K562 (cell line): ENCODE data around the gene PFKP. TPM values are rescaled to one million over a fixed set of nuclear protein-coding genes. Genes with fewer than 3 reads are reported as not detected.
A peak's percentile ranks its signal among the peaks of the same experiment; 100 is the strongest.

Experiments used
- ATAC-seq: fragments of 200-7000 bp; cut with Tn5 transposase; 3 replicates; pipeline ENCODE4 v1.9.1; 2020; ENCODE audit warnings: moderate library complexity
- BruUV-seq: library from RNA; stranded (reverse); fragments of 400-500 nt; replicated peaks from 2 replicates; lab custom pipeline; 2021; lab: Mats Ljungman, UMichigan
- CTCF ChIA-PET: fragments of 300-600 bp; formaldehyde crosslinking; extraction: SDS; loops from one replicate; lab custom pipeline; 2021; ENCODE audit warnings: low intra/inter-chr PET ratio; lab: Yijun Ruan, JAX
- POLR2A ChIA-PET: fragments of 300-600, 350-650 bp; sonication (Branson Sonifier 250); formaldehyde crosslinking; extraction: SDS; loops from one replicate; lab custom pipeline; 2021; ENCODE audit warnings: antibody characterized with exemption, inconsistent platforms; lab: Yijun Ruan, JAX
- DNase-seq, 4 experiments: peaks; one replicate each; pipeline versions ENCODE4 v3.0.0 to v3.0.0-alpha.2; 2011 to 2018; ENCODE audit warnings: low spot score in 3 of 4, mixed read lengths in 3 of 4; ENCODE audit errors: extremely low read depth in 1 of 4
- FAIRE-seq: peaks from 2 replicates; lab custom pipeline; 2011; peaks lifted over from hg19 to GRCh38; lab: Jason Lieb, UNC
- H2AFZ ChIP-seq: 2 replicates; pipeline ENCODE4 v1.6.0; 2011; ENCODE audit warnings: low read depth, low read length, control low read depth, inconsistent platforms
- H3K27ac ChIP-seq: fragments of 200-600 bp; 3 replicates; pipeline ENCODE4 v1.8.0; 2011; ENCODE audit warnings: low read depth, mild to moderate bottlenecking, control low read depth, inconsistent platforms, low read length, moderate library complexity, mixed read lengths; ENCODE audit errors: extremely low read depth
- H3K27me3 ChIP-seq, 2 experiments: fragments of 300-600 bp in 1 of 2; 2 replicates in 1 of 2; 3 replicates in 1 of 2; pipeline versions ENCODE4 v1.6.0 to v1.8.0; 2011; ENCODE audit warnings: inconsistent platforms in 2 of 2, low read length in 2 of 2, mild to moderate bottlenecking in 1 of 2, mixed read lengths in 1 of 2, moderate library complexity in 1 of 2; ENCODE audit not compliant: control insufficient read depth in 2 of 2, insufficient read depth in 2 of 2
- H3K36me3 ChIP-seq: fragments of 300-600 bp; 3 replicates; pipeline ENCODE4 v1.8.0; 2011; ENCODE audit warnings: mild to moderate bottlenecking, low read length, inconsistent platforms; ENCODE audit not compliant: control insufficient read depth, insufficient read depth
- H3K4me1 ChIP-seq, 2 experiments: fragments of 200-600 bp in 1 of 2; replicated peaks in 1 of 2; 2 replicates in 1 of 2; 3 replicates in 1 of 2; pipeline versions ENCODE4 v1.5.1 to v1.8.0; 2011; ENCODE audit warnings: inconsistent platforms in 2 of 2, low read length in 2 of 2, mild to moderate bottlenecking in 1 of 2, mixed read lengths in 1 of 2, moderate library complexity in 1 of 2; ENCODE audit not compliant: control insufficient read depth in 2 of 2, insufficient read depth in 2 of 2
- H3K4me2 ChIP-seq: 2 replicates; pipeline ENCODE4 v1.6.1; 2011; ENCODE audit warnings: low read length, control low read depth, inconsistent platforms, mixed read lengths; ENCODE audit not compliant: insufficient read depth
- H3K4me3 ChIP-seq: fragments of 200-600 bp; sonication (generic), shearing (Covaris generic); 2 replicates; pipeline ENCODE4 v1.5.1; 2016; ENCODE audit warnings: control low read depth, inconsistent platforms
- H3K79me2 ChIP-seq: fragments of 200-600 bp; 3 replicates; pipeline ENCODE4 v1.8.0; 2011; ENCODE audit warnings: low read length, inconsistent platforms; ENCODE audit not compliant: control insufficient read depth, insufficient read depth
- H3K9ac ChIP-seq, 2 experiments: 2 replicates each; pipeline versions ENCODE4 v1.6.0 to v1.6.1; 2011; ENCODE audit warnings: low read depth in 2 of 2, low read length in 2 of 2, control low read depth in 1 of 2, inconsistent platforms in 1 of 2, mild to moderate bottlenecking in 1 of 2, mixed read lengths in 1 of 2; ENCODE audit not compliant: insufficient read depth in 1 of 2
- H3K9me1 ChIP-seq: one replicate; pipeline ENCODE4 v1.6.0; 2011; ENCODE audit warnings: inconsistent platforms, mild to moderate bottlenecking, low read length, moderate library complexity; ENCODE audit not compliant: control insufficient read depth, insufficient read depth
- H3K9me3 ChIP-seq: replicated peaks from 2 replicates; pipeline ENCODE4 v1.5.1; 2011; ENCODE audit warnings: low read depth, low read length, inconsistent platforms; ENCODE audit not compliant: control insufficient read depth, insufficient read depth
- H4K20me1 ChIP-seq: replicated peaks from 2 replicates; pipeline ENCODE4 v1.6.1; 2011; ENCODE audit warnings: low read length, inconsistent platforms, mixed read lengths; ENCODE audit not compliant: control insufficient read depth, insufficient read depth
- DLX4 ChIP-seq: fragments of 250-450 bp; sonication (Bioruptor Pico); IDR thresholded peaks from 2 replicates; pipeline ENCODE4 v1.6.1; 2021; ENCODE audit warnings: mild to moderate bottlenecking
- KDM4B ChIP-seq, 2 experiments: fragments of 450-650 bp in 1 of 2; sonication (generic) in 1 of 2; IDR thresholded peaks; 2 replicates each; pipeline ENCODE4 v1.6.1; 2016 to 2017; ENCODE audit warnings: borderline replicate concordance in 2 of 2, antibody characterized with exemption in 1 of 2, low read depth in 1 of 2, mild to moderate bottlenecking in 1 of 2
- NKRF ChIP-seq: fragments of 450-650 bp; IDR thresholded peaks from 2 replicates; pipeline ENCODE4 v1.6.1; 2016; ENCODE audit warnings: borderline replicate concordance
- PCBP1 ChIP-seq: fragments of 200-400 bp; formaldehyde crosslinking; IDR thresholded peaks from 2 replicates; pipeline ENCODE4 v1.6.1; 2018; ENCODE audit warnings: mild to moderate bottlenecking, low read depth, low read length; ENCODE audit not compliant: poor library complexity, severe bottlenecking
- PHB2 ChIP-seq: fragments of 450-650 bp; IDR thresholded peaks from 2 replicates; pipeline ENCODE4 v1.6.1; 2017; ENCODE audit warnings: low read depth
- PKNOX1 ChIP-seq: fragments of 450-650 bp; IDR thresholded peaks from 2 replicates; pipeline ENCODE4 v1.6.1; 2016
- POLR2G ChIP-seq: fragments of 200-400 bp; formaldehyde crosslinking; IDR thresholded peaks from 2 replicates; pipeline ENCODE4 v1.6.1; 2017; ENCODE audit warnings: low read depth, mild to moderate bottlenecking, antibody characterized with exemption, low read length, moderate library complexity
- RBM22 ChIP-seq: fragments of 200-400 bp; formaldehyde crosslinking; IDR thresholded peaks from 2 replicates; pipeline ENCODE4 v1.6.1; 2018; ENCODE audit warnings: low read length, low read depth; ENCODE audit not compliant: poor library complexity, severe bottlenecking
- SP2 ChIP-seq: IDR thresholded peaks from 2 replicates; pipeline ENCODE4 v1.6.1; 2011; ENCODE audit warnings: mild to moderate bottlenecking, low read depth, low read length, moderate library complexity; ENCODE audit not compliant: poor library complexity, severe bottlenecking; ENCODE audit errors: extremely low read depth
- TGIF2 ChIP-seq: sonication (generic); formaldehyde crosslinking; IDR thresholded peaks from 2 replicates; pipeline ENCODE4 v1.8.1; 2022; ENCODE audit warnings: mild to moderate bottlenecking, missing genetic modification reagents, moderate library complexity
- THRA ChIP-seq: fragments of 450-650 bp; IDR thresholded peaks from 2 replicates; pipeline ENCODE4 v1.6.1; 2017; ENCODE audit warnings: mild to moderate bottlenecking, moderate library complexity
- WGBS: fragments of 100-300 bp; shearing (Covaris generic); methylation state at CpG from one replicate; pipeline ENCODE4 v1.1.6; 2016; ENCODE audit warnings: low coverage, mixed read lengths; ENCODE audit not compliant: insufficient coverage; ENCODE audit errors: missing lambda C conversion rate; 5-methylcytosine and 5-hydroxymethylcytosine counted together
- in situ Hi-C: fragments of 300-500 bp; cut with MboI; formaldehyde crosslinking; loops from 4 replicates; pipeline ENCODE4 v1.15.0; 2018; ENCODE audit warnings: inconsistent platforms, mixed read lengths
- intact Hi-C: fragments of 100-400 bp; cut with micrococcal nuclease; formaldehyde crosslinking; loops from 2 replicates; pipeline ENCODE4 v1.14.2; 2022
- polyA plus RNA-seq, 8 experiments: library from polyadenylated mRNA; depleted of rRNA in 4 of 8; stranded (reverse) in 5 of 8; unstranded in 3 of 8; fragments of >200 nt; fragmentation: Nextera tagmentation in 2 of 8; fragmentation: Illumina TruSeq in 1 of 8; extraction: Ambion mirVana in 2 of 8; extraction: Trizol in 1 of 8; gene quantifications; 2 replicates each; pipeline versions ENCODE4 v1.2.1 to v1.2.3, GENCODE V29; 2011 to 2014; ENCODE audit warnings: inconsistent platforms in 1 of 8, missing spikeins in 1 of 8
- total RNA-seq, 7 experiments: library from RNA; depleted of rRNA in 6 of 7; stranded (reverse); fragments of >200 nt in 6 of 7; fragmentation: Illumina TruSeq in 2 of 7; extraction: Trizol in 2 of 7; gene quantifications; 2 replicates each; pipeline versions ENCODE4 v1.2.1 to v1.2.3, GENCODE V29; 2011 to 2021; ENCODE audit warnings: low replicate concordance in 1 of 7

The PFKP gene
- total and polyA plus RNA-seq, 9 of the 15 experiments (the other 6 are each of a cell fraction or from before 2014, with no cell fraction given): 23.5 to 116 (median 62.1) TPM

- no peaks in the 10 kb centered on the region for H3K79me2 ChIP-seq
- ChIA-PET CTCF (no interaction called here), POLR2A (interaction anchor here (1.2 kb wide), 1 partner anchor 16 kb away, joined by 3 read pairs; no protein-coding TSS in a partner anchor)
- no TSS peak for BruUV-seq
- H3K4me1 ChIP-seq: no peaks in the 10 kb centered on the region
- no peak overlapping the region for H3K9ac ChIP-seq
- ATAC-seq (no peak), DNase-seq (no peak), FAIRE-seq (no peak)
- H4K20me1 ChIP-seq: no peaks in the 10 kb centered on the region
- H3K9me1 ChIP-seq: no peaks in the 10 kb centered on the region
- no peak for TF ChIP-seq PCBP1
- TF ChIP-seq POLR2G: peak; percentile 59
- peak; percentile 41 for TF ChIP-seq RBM22
- no peaks in the 10 kb centered on the region for H3K9me3 ChIP-seq
- H2AFZ ChIP-seq: no peak overlapping the region
- no peak overlapping the region for H3K27ac ChIP-seq
- no peak overlapping the region for H3K4me3 ChIP-seq
- 97% methylated on average over 21 of the region's 21 CpGs for WGBS
- intact Hi-C loops (no loop called here), in situ Hi-C loops (no loop called here)
- H3K36me3 ChIP-seq: peaks cover 83% of the 10 kb centered on the region
- H3K4me2 ChIP-seq: no peak overlapping the region
- no peaks in the 10 kb centered on the region for H3K27me3 ChIP-seq
These were observed 41.8 kb downstream of the PFKP start for GRCh38 chr10:3109196-3109595.

GRCh38 chr10:3109633-3110032, 42.3 kb downstream of the PFKP start:
- H3K9ac ChIP-seq: no peak overlapping the region
- in situ Hi-C loops (no loop called here), intact Hi-C loops (no loop called here)
- WGBS: 98% methylated on average over 8 of the region's 12 CpGs
- no peaks in the 10 kb centered on the region for H3K79me2 ChIP-seq
- H4K20me1 ChIP-seq: no peaks in the 10 kb centered on the region
- no peak overlapping the region for H3K4me2 ChIP-seq
- H3K4me1 ChIP-seq: no peaks in the 10 kb centered on the region
- no peak overlapping the region for H3K27ac ChIP-seq
- H3K9me3 ChIP-seq: no peaks in the 10 kb centered on the region
- ATAC-seq (no peak), FAIRE-seq (no peak), DNase-seq (no peak)
- no TSS peak for BruUV-seq
- ChIA-PET POLR2A (interaction anchor here (1.2 kb wide), 1 partner anchor 16 kb away, joined by 3 read pairs; no protein-coding TSS in a partner anchor), CTCF (no interaction called here)
- H3K4me3 ChIP-seq: no peak overlapping the region
- no peak overlapping the region for H2AFZ ChIP-seq
- peaks cover 83% of the 10 kb centered on the region for H3K36me3 ChIP-seq
- H3K9me1 ChIP-seq: no peaks in the 10 kb centered on the region
- no peaks in the 10 kb centered on the region for H3K27me3 ChIP-seq
- TF ChIP-seq KDM4B (IDR thresholded peaks at IDR 0.05; ENCODE audit: borderline replicate concordance in 2 of 2, low read depth in 1 of 2) (no peak), NKRF (no peak), TGIF2 (CRISPR knock-in tag) (no peak), SP2 (no peak), PKNOX1 (no peak), PHB2 (no peak), DLX4 (CRISPR knock-in tag) (no peak), THRA (no peak)
